Epithelial cell of esophagus (primary cell): ENCODE results near the gene LRRC45.

Experiments
- DNase-seq: peaks from one replicate; pipeline ENCODE4 v3.0.0; 2010; ENCODE audit warnings: low read depth
- H3K4me3 ChIP-seq: 2 replicates; pipeline ENCODE4 v1.5.1; 2011; ENCODE audit warnings: mild to moderate bottlenecking, low read length, control low read depth
- TF ChIP-seq, protein P1 (sequence below): IDR thresholded peaks from 2 replicates; pipeline ENCODE4 v1.5.1; 2011; ENCODE audit warnings: low read depth, mild to moderate bottlenecking, low read length, control low read depth, inconsistent platforms; ENCODE audit not compliant: insufficient read depth; ENCODE audit errors: missing control alignments

Gene LRRC45

DNA sequence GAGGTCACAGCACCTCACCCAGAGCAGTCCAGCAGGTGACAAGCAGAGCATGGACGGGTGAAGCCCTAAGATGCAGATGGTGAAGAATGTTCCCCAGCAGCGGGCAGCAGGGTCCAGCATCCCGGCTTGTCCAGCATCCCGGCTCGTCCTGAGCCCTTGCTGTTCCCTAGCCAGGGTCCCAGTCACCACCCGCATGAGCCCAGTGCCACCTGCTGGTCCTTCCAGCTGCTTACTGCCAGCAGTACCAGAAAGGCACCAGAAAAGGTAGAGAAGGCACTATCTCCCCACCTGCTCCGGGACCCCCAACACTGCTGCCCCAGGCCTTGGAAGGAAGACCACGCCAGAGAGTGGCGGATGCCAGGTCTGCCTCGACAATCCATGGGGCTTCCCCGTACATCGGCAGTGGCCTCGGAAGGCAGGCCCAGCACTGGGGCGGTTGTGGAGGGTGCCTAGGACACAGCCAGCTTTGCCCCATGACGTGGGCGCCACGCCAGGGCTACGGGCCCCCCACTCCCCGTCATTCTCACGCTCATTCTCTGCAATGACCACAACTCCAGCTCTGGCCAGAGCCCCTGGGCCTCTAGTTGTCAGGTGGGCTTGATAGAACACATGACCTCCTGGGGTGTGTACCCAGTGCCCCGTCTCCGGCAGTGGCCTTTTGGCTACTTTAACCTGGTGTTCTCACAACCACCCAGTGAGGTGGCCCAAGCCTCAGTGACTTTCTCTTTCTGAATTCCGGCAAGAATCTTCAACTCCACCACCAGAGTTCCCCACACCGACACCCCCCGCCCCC, 1.8 kb upstream of the LRRC45 start:
- peak overlapping the region; percentile 64 for H3K4me3 ChIP-seq
- DNase-seq = peak; percentile 76
- TF ChIP-seq, protein P1, sequence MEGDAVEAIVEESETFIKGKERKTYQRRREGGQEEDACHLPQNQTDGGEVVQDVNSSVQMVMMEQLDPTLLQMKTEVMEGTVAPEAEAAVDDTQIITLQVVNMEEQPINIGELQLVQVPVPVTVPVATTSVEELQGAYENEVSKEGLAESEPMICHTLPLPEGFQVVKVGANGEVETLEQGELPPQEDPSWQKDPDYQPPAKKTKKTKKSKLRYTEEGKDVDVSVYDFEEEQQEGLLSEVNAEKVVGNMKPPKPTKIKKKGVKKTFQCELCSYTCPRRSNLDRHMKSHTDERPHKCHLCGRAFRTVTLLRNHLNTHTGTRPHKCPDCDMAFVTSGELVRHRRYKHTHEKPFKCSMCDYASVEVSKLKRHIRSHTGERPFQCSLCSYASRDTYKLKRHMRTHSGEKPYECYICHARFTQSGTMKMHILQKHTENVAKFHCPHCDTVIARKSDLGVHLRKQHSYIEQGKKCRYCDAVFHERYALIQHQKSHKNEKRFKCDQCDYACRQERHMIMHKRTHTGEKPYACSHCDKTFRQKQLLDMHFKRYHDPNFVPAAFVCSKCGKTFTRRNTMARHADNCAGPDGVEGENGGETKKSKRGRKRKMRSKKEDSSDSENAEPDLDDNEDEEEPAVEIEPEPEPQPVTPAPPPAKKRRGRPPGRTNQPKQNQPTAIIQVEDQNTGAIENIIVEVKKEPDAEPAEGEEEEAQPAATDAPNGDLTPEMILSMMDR = peak; percentile 91

- TF ChIP-seq, protein P1 = no peak
- H3K4me3 ChIP-seq = peak overlapping the region; percentile 64
- no peak for DNase-seq
These were observed 1.2 kb upstream of the LRRC45 start for GRCh38 chr17:82021900-82022309.

GRCh38 chr17:82022310-82022980, 660 bp upstream of the LRRC45 start, which contains the start of gene CENPX:
TSS of gene CENPX (minus strand) at chr17:82022878. CDS start at chr17:82022861, 17 bp downstream.
- TF ChIP-seq, protein P1 = no peak
- H3K4me3 ChIP-seq = peak within 1 kb of the TSS; percentile 64
- DNase-seq = no peak

GRCh38 chr17:82023447-82024241, 539 bp downstream of the LRRC45 start:
- H3K4me3 ChIP-seq = peak overlapping the region; percentile 64
- no peak for DNase-seq
- TF ChIP-seq, protein P1 = no peak

- TF ChIP-seq, protein P1 = no peak
- DNase-seq = no peak
- no peak overlapping the region for H3K4me3 ChIP-seq
These were observed 1.8 kb downstream of the LRRC45 start for GRCh38 chr17:82024859-82025258.

GRCh38 chr17:82025401-82026107, 2.4 kb downstream of the LRRC45 start:
- TF ChIP-seq, protein P1 = no peak

More at GRCh38 chr17:82025401-82026107, 2.4 kb downstream of the LRRC45 start:
- DNase-seq = no peak
- no peak overlapping the region for H3K4me3 ChIP-seq
